Effector memory CD4-positive, alpha-beta T cell (primary cell): ENCODE results near the gene CASP3.
"Not testable (repeated sequence)": the region's sequence is repeated elsewhere in the genome, so short reads cannot be mapped to it uniquely, and the experiment has no call there.

Source experiments
- DNase-seq, 3 donors: peaks; one replicate each; pipeline ENCODE4 v3.0.0-alpha.2; 2020
- H3K27ac ChIP-seq: 2 replicates; pipeline ENCODE4 v1.7.0; 2013; ENCODE audit warnings: mild to moderate bottlenecking, low read length, moderate library complexity; ENCODE audit not compliant: insufficient read depth, poor library complexity, severe bottlenecking
- H3K27me3 ChIP-seq: replicated peaks from 2 replicates; pipeline ENCODE4 v1.7.0; 2013; ENCODE audit warnings: mild to moderate bottlenecking, low read length; ENCODE audit not compliant: insufficient read depth, control insufficient read depth, poor library complexity, severe bottlenecking
- H3K36me3 ChIP-seq: 2 replicates; pipeline ENCODE4 v1.7.0; 2013; ENCODE audit warnings: mild to moderate bottlenecking, low read length, moderate library complexity; ENCODE audit not compliant: control insufficient read depth, insufficient read depth
- H3K4me1 ChIP-seq: 2 replicates; pipeline ENCODE4 v1.7.0; 2013; ENCODE audit warnings: low read length, mild to moderate bottlenecking; ENCODE audit not compliant: control insufficient read depth, insufficient read depth, poor library complexity, severe bottlenecking
- H3K4me3 ChIP-seq: 2 replicates; pipeline ENCODE4 v1.7.0; 2013; ENCODE audit warnings: low read length, low read depth, mild to moderate bottlenecking; ENCODE audit not compliant: insufficient read depth, poor library complexity, severe bottlenecking
- H3K9me3 ChIP-seq: 2 replicates; pipeline ENCODE4 v1.7.0; 2013; ENCODE audit warnings: mild to moderate bottlenecking, low read length, moderate library complexity; ENCODE audit not compliant: control insufficient read depth

Gene CASP3

DNA sequence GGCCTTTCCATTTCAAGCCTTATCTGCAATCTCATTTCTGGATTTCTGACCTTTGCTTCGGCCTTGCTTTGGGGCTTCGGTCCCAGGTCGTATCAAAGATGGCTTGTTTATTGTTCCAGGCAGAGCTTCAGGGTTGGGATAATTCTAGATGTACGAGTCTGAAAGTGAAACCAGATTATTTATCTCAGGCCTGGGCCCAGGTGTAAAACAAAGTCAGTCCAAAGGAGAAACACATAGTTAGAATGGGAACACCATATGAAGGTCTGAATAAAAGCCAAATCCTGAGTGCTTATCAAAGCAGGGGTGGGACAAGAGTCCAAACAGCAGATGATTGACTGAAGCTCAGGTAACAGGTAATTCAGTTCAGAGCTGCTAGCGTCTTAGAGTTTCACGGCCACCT, 17.4 kb upstream of the CASP3 start:
- H3K9me3 ChIP-seq, result no peaks in the 10 kb centered on the region
- H3K4me3 ChIP-seq, result no peak overlapping the region
- no peak overlapping the region for H3K27ac ChIP-seq
- H3K27me3 ChIP-seq, result no peaks in the 10 kb centered on the region
- no peak for DNase-seq
- H3K36me3 ChIP-seq, result peaks cover 2% of the 10 kb centered on the region
- peaks cover 7% of the 10 kb centered on the region for H3K4me1 ChIP-seq

DNA sequence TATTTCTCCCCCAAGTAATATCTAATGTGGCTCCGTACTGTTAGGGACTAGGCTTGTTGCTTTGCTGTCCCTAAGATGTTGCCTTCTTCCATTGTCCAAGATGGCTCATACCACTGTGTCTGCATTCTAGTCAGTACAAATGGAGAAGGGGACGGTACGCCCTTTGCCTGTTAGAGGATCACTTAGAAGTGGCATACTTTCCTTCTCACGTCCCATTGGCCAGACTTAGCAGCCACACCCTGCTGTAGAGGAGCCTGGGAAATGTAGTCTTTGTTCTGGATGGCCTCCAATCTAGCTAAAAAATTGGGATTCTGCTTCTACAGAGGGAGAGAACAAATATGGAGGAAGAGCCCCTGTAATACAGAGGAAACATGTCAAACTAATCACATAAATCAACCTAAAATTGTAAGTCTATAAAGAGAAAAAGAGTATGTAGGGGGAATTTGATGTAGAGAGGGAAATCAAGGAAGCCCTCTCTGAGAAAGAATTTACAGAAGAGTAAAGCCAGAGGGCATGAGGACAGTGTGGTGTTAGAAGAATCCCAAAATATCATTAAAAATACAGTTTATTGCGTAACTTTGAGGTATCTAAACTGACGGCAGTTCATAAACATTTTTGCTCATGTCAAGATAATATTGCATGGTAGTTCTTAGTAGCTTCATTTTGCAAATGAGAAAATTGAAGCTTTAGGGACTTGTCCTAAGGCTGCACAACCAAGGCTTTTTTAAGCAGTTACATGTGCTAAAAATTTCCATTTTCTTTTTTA, 15.4 kb upstream of the CASP3 start:
- Histone ChIP-seq H3K4me1 (peaks cover 7% of the 10 kb centered on the region), H3K36me3 (peaks cover 3% of the 10 kb centered on the region), H3K27me3 (no peaks in the 10 kb centered on the region), H3K9me3 (no peaks in the 10 kb centered on the region), H3K27ac (no peak overlapping the region), H3K4me3 (no peak overlapping the region)
- DNase-seq, result no peak

DNA sequence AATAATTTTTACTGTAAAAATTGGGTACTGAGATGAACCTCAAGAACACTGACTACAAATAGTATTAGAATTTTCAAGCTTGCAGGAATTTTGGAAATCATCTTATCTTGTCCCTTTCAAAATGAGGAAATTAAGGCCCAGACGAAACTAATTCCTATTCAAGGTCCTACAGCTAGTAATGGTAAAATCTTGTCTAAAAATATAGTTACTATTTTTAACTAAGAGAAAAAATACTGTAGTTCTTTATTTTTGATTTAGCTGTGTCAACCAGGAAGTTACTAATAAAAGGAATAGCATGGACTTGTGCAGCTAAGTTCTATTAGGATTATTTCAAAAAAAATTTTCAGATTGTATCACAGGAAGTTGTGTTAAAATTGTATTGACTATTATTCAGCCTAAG, 13.0 kb upstream of the CASP3 start:
- no peaks in the 10 kb centered on the region for H3K27me3 ChIP-seq
- DNase-seq, result no peak
- H3K4me1 ChIP-seq, result no peaks in the 10 kb centered on the region
- H3K9me3 ChIP-seq, result no peaks in the 10 kb centered on the region
- no peak overlapping the region for H3K4me3 ChIP-seq
- H3K36me3 ChIP-seq, result peaks cover 3% of the 10 kb centered on the region
- H3K27ac ChIP-seq, result no peak overlapping the region

DNA sequence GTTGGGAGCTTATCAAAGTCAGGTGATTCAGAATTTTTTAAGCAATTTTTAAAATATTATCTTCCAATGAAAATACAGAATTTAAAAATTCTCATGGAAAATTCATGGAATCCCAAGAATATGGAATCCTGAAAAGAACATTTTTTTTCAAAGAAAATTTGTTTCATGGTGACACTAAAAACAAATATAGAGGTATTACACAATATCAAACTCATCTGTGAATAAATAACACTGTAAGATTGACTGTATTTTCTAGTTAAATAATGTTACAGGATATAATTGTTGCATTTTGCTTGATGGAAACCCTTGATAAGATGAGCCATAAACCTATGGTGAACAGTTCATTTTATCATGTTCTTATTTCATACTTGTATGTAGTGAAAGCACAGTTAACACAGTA, 11.7 kb upstream of the CASP3 start:
- Histone ChIP-seq H3K27ac (no peak overlapping the region), H3K36me3 (peaks cover 3% of the 10 kb centered on the region), H3K4me1 (no peaks in the 10 kb centered on the region), H3K9me3 (no peaks in the 10 kb centered on the region), H3K27me3 (no peaks in the 10 kb centered on the region), H3K4me3 (no peak overlapping the region)
- no peak for DNase-seq

DNA sequence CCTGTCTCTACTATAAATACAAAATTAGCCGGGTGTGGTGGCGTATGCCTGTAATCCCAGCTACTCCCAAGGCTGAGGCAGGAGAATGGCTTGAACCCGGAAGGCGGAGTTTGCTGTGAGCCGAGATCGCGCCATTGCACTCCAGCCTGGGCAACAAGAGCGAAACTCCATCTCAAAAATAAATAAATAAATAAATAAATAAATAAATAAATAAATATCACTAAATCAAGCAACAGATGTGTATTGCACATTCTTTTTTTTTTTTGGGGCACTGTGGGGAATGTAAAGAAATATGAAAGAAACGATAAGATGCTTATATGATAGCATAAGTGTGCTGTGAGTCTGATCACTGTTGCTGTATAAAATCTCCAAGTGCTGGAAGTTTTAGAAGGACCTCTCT, 8.6 kb upstream of the CASP3 start:
- not testable (repeated sequence) for H3K36me3 ChIP-seq, H3K4me3 ChIP-seq, H3K27me3 ChIP-seq, DNase-seq, H3K4me1 ChIP-seq, H3K27ac ChIP-seq, H3K9me3 ChIP-seq

DNA sequence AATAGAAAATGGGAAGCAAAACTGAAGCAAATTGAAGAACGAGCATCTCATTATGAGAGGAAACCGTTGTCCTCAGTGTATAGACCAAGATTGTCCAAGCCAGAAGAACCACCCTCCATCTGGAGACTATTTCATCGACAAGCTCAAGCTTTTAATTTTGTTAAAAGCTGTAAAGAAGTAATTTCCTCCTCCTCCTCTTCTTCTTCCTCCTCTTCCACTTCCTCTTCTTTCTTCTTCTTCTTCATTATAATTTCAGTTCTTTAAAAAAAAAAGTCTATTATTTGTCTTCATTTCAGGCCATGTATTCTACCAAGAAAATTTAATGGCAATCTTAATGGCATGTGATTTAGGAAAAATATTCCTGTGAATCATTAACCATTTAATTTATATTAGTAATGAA, 7.9 kb upstream of the CASP3 start:
- H3K4me3 ChIP-seq, result no peak overlapping the region
- no peak overlapping the region for H3K27ac ChIP-seq
- H3K9me3 ChIP-seq, result no peaks in the 10 kb centered on the region
- no peaks in the 10 kb centered on the region for H3K27me3 ChIP-seq
- DNase-seq, result no peak
- H3K4me1 ChIP-seq, result no peaks in the 10 kb centered on the region
- H3K36me3 ChIP-seq, result peaks cover 3% of the 10 kb centered on the region

DNA sequence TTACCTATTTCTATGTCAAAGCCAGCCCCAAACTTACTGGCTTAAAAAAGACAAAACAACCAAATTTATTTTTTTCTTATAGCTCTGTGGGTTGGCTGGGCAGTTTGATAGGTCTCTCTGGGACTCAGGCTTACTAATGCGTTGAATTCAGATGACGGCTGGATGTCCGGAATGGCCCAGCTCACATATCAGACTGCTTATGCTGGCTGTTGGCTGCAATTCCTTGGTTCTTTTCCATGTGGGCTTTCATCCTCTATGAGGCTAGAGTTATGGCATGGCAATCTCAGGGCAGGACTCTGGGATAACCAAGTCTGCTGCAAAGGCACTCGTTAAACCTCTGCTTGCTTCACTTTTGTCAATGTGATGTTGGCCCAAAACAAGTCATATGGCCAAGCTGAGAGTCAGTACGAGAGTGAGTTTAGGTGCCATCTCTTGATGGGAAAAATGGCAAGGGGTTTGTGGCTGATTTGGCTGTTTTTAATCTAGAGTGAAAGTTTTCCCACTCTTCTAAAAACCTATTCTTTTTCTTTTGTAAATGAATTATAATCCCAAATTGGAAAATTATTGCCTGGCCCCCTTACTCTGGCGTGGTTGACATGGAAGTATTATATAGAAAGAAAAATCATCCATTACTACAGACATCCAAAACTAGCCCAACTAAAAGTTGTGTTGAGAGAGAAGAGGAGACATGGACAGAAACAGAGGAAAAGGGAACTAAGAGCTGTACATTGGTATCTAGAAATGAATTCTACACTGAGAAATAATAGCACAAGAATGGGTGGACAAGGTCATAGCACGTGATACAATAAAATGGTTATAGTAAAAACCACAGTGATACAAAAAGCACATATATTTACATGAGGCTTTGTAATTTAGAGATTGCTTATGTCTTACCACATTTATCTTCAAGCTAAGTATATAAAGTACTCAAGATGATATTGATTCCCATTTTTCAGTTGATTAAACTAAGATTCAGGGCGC, 6.9 kb upstream of the CASP3 start:
- Histone ChIP-seq H3K4me3 (no peak overlapping the region), H3K36me3 (no peaks in the 10 kb centered on the region), H3K4me1 (no peaks in the 10 kb centered on the region), H3K9me3 (no peaks in the 10 kb centered on the region), H3K27ac (no peak overlapping the region), H3K27me3 (no peaks in the 10 kb centered on the region)
- no peak for DNase-seq

DNA sequence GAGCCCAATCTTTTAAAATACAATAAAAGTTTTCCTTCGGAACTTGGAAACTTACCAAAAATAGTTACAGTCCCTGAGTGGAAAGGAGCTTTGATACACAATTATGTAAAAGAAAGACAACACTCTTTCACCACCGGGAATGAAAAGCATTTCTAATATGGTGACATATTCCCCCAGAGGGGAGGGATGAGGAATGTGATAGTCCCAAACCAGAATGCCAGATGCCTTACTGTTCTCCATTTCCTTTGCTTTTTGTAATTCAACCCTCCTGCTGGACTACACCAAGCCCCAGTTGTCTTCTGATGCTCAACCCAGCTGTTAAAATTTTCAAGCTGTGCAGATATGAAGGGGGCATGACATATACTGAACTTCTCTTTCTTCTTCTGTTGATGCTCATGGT, 4.4 kb upstream of the CASP3 start:
- no peaks in the 10 kb centered on the region for H3K27me3 ChIP-seq
- no peak for DNase-seq
- H3K4me3 ChIP-seq, result no peak overlapping the region
- no peaks in the 10 kb centered on the region for H3K9me3 ChIP-seq
- no peak overlapping the region for H3K27ac ChIP-seq
- H3K4me1 ChIP-seq, result no peaks in the 10 kb centered on the region
- no peaks in the 10 kb centered on the region for H3K36me3 ChIP-seq

DNA sequence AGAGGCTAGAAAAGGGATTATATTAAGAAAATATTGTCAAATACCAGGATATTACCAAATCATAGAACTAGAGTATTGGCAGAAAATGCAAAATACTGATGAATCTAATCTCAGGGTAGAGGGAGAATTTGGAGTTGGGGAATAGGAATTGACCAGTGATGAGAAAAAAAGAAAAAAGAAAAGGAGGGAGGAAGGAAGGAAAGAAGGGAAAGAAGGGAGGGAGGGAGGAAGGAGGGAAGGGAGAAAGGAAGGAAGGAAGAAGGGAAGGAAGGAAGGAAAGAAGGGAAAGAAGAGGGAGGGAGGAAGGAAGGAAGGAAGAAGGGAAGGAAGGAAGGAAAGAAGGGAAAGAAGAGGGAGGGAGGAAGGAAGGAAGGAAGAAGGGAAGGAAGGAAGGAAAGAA, 3.4 kb upstream of the CASP3 start:
- H3K27ac ChIP-seq, DNase-seq, H3K27me3 ChIP-seq, H3K4me3 ChIP-seq, H3K36me3 ChIP-seq, H3K9me3 ChIP-seq, H3K4me1 ChIP-seq: not testable (repeated sequence)

DNA sequence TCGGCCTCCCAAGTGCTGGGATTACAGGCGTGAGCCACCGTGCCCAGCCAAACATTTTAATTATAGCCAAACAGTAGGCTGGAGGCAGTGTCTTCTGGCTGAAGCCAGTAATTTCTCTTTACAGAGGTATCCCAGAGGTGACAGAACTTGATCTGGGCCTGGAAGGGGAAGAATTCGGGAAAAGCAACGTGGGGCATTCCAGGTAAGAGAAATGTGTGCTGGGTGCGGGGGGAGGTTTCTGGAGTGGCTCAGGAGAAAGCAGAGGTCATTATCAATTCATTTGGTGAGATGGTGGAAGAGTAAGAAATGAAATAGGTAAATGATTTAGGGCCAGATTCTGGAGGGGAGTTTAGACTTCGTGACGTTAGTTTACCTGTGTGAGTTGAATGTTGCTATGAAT, 2.7 kb upstream of the CASP3 start:
- H3K4me1 ChIP-seq, result peaks cover 10% of the 10 kb centered on the region
- no peaks in the 10 kb centered on the region for H3K9me3 ChIP-seq
- no peak for DNase-seq
- H3K36me3 ChIP-seq, result no peaks in the 10 kb centered on the region
- no peaks in the 10 kb centered on the region for H3K27me3 ChIP-seq
- no peak overlapping the region for H3K27ac ChIP-seq
- H3K4me3 ChIP-seq, result no peak overlapping the region
